ENCODE measurements around the gene C5orf15.

DNA sequence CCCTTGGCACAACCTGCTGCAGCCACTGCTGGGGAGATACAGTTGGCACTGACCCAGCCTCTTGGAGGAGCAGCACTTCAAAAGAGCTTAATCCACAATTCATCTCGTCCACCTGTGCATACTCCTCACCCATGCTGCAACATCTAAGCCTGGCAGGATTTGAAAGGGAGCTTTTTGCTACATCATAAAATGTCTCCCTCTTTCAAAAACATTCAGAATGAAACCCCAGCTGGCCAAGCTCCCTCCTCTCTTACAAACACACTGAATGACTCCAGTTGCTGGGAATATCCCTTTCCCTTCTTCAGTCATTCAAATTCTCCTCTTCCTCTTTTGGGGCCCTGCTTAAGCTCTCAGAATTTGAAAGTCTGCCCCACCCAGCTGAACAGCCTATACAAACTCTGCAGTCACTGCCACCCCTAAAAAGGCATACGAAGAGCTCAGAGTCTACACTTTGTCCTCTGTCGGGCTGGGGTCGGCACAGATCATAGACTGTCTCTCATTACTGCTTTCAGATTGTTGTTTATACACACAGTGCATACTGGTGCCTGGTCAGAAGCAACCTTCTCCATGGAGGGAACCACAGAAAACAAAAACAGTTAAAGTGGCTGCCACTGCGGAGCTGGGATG lies 8.8 kb upstream of the C5orf15 start:
- no peak for TF ChIP-seq ZFP3 (CRISPR knock-in tag; IDR thresholded peaks at IDR 0.05)
- no peak for TF ChIP-seq ISL1 (CRISPR knock-in tag; IDR thresholded peaks at IDR 0.05)
- TF ChIP-seq, protein P1, sequence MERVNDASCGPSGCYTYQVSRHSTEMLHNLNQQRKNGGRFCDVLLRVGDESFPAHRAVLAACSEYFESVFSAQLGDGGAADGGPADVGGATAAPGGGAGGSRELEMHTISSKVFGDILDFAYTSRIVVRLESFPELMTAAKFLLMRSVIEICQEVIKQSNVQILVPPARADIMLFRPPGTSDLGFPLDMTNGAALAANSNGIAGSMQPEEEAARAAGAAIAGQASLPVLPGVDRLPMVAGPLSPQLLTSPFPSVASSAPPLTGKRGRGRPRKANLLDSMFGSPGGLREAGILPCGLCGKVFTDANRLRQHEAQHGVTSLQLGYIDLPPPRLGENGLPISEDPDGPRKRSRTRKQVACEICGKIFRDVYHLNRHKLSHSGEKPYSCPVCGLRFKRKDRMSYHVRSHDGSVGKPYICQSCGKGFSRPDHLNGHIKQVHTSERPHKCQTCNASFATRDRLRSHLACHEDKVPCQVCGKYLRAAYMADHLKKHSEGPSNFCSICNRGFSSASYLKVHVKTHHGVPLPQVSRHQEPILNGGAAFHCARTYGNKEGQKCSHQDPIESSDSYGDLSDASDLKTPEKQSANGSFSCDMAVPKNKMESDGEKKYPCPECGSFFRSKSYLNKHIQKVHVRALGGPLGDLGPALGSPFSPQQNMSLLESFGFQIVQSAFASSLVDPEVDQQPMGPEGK (CRISPR knock-in tag; IDR thresholded peaks at IDR 0.05; ENCODE audit: borderline replicate concordance) = no peak
- no peak for TF ChIP-seq ARNTL (CRISPR knock-in tag; IDR thresholded peaks at IDR 0.05; ENCODE audit: borderline replicate concordance, low read depth)
